DND-41 (cell line): ENCODE measurements around the gene PLAC9.

Source experiments
- CTCF ChIP-seq: IDR thresholded peaks from 2 replicates; pipeline ENCODE4 v1.5.1; 2012; ENCODE audit warnings: borderline replicate concordance, low read length, moderate library complexity, mild to moderate bottlenecking; ENCODE audit not compliant: poor library complexity, severe bottlenecking; ENCODE audit errors: extremely low read depth
- EZH2 ChIP-seq: IDR thresholded peaks from 3 replicates; pipeline ENCODE4 v1.6.1; 2012; ENCODE audit warnings: borderline replicate concordance, low read depth, mild to moderate bottlenecking, moderate library complexity, low read length, inconsistent platforms; ENCODE audit not compliant: severe bottlenecking

DNA sequence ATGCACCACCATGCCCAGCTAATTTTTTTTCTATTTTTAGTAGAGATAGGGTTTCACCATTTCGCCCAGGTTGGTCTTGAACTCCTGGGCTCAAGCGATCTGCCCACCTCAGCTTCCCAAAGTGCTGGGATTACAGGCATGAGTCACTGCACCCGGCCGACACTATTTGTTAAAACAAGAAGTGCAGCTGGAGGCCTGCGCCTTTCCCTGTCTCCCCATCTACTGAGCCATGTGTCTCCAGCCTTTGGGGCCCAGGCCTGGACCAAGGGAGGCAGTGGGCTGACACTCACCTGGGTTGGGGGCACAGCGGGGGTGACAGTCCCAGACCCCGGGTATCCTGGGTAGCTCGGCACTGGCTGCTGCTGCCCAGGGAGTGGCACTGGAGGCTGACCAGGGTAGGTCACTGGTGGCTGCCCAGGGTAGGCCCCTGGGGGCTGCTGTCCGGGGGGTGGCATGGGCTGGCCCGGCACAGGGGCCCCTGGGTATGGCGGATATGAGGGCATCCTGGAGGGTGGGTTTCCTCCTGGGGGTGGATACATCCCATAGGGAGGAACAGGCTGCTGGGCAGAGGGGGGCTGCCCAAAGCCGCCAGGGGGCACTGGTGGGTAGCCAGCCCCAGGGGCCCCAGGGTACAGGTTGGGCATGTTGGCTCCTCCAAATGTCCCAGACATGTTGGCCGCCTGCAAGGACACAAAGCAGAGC is 36.3 kb downstream of the PLAC9 start:
- TF ChIP-seq CTCF = no peak
- TF ChIP-seq EZH2 = no peak
